ENCODE measurements around the gene PLEKHA6. TPM values are rescaled to one million over a fixed set of nuclear protein-coding genes. Genes with fewer than 3 reads are reported as not detected.

The PLEKHA6 gene
- total and polyA plus RNA-seq, 2 of the 8 experiments (the other 6 are each of a cell fraction or from before 2014, with no cell fraction given) = 4.8 to 20.2 TPM

- no peak for TF ChIP-seq CHD7 (IDR thresholded peaks at IDR 0.05; ENCODE audit: insufficient replicate concordance, low read length)
- TF ChIP-seq TBP (IDR thresholded peaks at IDR 0.05; ENCODE audit: low read depth, low read length) = 0 out of 2 replicates have a peak, but pooled peaks have one; percentile 49
- TF ChIP-seq CTCF (IDR thresholded peaks at IDR 0.05; ENCODE audit: control extremely low read depth in 1 of 3, insufficient read depth in 1 of 3, low read depth in 1 of 3, low read length in 3 of 3) = peak in 1 of 3 experiments; percentile 19; a peak in 2 of 4 replicates
- peak; percentile 92 for TF ChIP-seq CEBPB (IDR thresholded peaks at IDR 0.05; ENCODE audit: low read depth, low read length)
- peak; percentile 84 for TF ChIP-seq ASH2L (IDR thresholded peaks at IDR 0.05; ENCODE audit: low read length)
- TF ChIP-seq TAF1 (IDR thresholded peaks at IDR 0.05; ENCODE audit: low read depth, low read length) = 0 out of 2 replicates have a peak, but pooled peaks have one; percentile 39
Observed at GRCh38 chr1:204307334-204307883, 52.3 kb downstream of the PLEKHA6 start (continued).
